ENCODE results near the gene LYPD6B.

LYPD6B gene, protein sequence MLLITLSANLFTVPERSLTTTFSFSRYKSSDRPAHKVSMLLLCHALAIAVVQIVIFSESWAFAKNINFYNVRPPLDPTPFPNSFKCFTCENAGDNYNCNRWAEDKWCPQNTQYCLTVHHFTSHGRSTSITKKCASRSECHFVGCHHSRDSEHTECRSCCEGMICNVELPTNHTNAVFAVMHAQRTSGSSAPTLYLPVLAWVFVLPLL

DNA sequence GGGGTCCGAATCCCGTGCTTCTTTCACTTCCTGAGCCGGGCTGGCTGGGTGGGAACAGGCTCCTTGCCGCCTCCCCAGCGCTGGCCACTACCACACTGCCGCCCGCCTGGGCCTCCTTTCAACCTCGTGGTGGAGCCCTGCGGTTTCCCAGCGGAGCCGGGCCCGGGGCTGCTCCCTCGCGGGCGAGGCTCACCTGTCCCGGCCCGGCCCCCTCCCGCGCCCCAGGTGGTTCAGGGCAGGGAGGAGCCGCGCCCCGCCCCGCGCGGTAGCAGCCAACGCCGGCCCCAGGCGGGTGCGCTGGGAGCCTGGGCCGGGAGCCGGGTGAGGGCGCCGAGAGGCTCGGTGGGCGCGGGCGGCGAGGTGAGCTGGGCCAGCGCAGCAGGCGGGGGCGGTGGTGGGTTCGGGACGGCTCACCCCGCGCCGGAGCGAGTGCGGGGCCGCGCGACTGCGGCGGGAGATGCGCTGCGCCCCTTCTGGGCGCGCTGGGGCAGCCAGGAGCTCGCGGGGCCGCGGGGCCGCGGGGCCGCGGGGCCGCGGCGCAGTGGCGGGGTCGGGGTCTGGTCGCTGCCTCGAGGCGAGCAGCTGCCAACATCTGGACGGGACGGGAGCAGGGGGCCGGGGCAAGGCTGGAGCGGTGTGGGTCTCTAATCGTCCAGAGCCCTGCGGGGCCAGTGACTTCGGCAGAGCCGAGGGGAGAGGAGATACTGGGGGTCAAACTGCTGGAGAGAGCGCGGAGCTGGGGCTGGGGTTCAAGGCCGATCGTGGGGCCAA lies at the start of gene LYPD6B:
Gene LYPD6B, plus strand, starts transcription at position 258 of the 771 bp plus-strand sequence. CDS start 92,250 bp downstream, outside the sequence.
- Mint-ChIP-seq H3K4me1 (peaks cover 13% of the 10 kb centered on the region), H3K27ac (peak within 1 kb of the TSS; percentile 49 to 83 (median 71)), H3K9me3 (peaks cover 2% of the 10 kb centered on the region), H3K36me3 (ENCODE audit: low read depth) (no peaks in the 10 kb centered on the region), H3K4me3 (peak within 1 kb of the TSS; percentile 80 to 87 (median 87)), H3K27me3 (ENCODE audit: low read depth) (peaks cover 45% of the 10 kb centered on the region)
- TF ChIP-seq, protein P1, sequence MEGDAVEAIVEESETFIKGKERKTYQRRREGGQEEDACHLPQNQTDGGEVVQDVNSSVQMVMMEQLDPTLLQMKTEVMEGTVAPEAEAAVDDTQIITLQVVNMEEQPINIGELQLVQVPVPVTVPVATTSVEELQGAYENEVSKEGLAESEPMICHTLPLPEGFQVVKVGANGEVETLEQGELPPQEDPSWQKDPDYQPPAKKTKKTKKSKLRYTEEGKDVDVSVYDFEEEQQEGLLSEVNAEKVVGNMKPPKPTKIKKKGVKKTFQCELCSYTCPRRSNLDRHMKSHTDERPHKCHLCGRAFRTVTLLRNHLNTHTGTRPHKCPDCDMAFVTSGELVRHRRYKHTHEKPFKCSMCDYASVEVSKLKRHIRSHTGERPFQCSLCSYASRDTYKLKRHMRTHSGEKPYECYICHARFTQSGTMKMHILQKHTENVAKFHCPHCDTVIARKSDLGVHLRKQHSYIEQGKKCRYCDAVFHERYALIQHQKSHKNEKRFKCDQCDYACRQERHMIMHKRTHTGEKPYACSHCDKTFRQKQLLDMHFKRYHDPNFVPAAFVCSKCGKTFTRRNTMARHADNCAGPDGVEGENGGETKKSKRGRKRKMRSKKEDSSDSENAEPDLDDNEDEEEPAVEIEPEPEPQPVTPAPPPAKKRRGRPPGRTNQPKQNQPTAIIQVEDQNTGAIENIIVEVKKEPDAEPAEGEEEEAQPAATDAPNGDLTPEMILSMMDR (IDR thresholded peaks at IDR 0.05; ENCODE audit: unreplicated experiment in 3 of 3), result no peak

DNA sequence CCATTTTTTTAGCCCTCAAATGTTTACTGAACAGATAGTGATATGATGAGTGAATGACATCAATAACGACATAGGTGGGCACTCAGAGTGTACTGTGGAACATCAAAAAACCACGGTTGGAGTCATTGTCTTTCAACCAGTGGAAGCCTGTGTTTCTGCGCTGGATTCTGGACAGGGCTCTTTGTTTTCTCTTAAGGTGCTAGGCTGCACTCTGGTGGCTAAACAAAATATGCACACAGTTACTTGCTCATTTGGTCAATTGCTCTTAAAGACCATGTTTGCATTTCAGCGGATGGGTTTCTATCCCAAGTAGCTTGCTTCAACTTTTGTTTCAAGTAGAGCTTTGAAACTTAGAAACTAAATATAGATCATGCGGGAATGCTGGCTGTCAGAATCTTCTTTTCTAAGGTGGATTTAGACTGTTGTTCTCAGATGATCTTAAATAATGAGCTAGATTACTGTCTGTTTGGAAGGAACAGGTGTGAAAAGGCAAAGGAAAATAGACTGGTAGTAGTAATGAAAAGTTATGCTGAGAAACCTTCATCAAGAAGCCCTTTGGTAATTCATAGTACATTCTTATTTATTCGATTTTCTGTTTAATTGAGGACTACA lies 48.5 kb upstream of the LYPD6B start:
- no peaks in the 10 kb centered on the region for H3K27me3 Mint-ChIP-seq (ENCODE audit: low read depth)
- H3K4me1 Mint-ChIP-seq, result no peaks in the 10 kb centered on the region
- TF ChIP-seq, protein P1 (IDR thresholded peaks at IDR 0.05; ENCODE audit: unreplicated experiment in 3 of 3), result peak; percentile 78 to 83 (median 78)
- no peak overlapping the region for H3K27ac Mint-ChIP-seq
- peaks cover 2% of the 10 kb centered on the region for H3K36me3 Mint-ChIP-seq (ENCODE audit: low read depth)
- H3K9me3 Mint-ChIP-seq, result no peaks in the 10 kb centered on the region
- no peak overlapping the region for H3K4me3 Mint-ChIP-seq

DNA sequence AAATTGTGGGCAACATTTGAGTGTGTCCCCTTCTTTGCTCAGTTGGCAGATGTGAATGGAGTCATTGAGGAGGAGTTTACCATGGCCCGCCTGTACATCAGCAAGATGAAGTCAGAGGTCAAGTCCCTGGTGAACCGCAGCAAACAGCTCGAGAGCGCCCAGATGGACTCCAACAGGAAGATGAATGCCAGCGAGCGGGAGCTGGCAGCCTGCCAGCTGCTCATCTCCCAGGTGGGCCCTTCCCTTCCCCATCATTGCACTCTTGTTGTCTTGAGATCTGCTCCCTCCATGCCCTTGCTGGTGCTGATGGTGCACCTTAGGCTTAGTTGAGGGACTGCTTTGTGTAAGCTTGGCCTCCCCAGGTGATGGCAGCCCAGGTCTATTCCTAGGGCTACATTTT lies 47.5 kb upstream of the LYPD6B start:
- Mint-ChIP-seq H3K27me3 (ENCODE audit: low read depth) (no peaks in the 10 kb centered on the region), H3K36me3 (ENCODE audit: low read depth) (peaks cover 6% of the 10 kb centered on the region), H3K4me1 (no peaks in the 10 kb centered on the region), H3K4me3 (no peak overlapping the region), H3K27ac (no peak overlapping the region), H3K9me3 (no peaks in the 10 kb centered on the region)
- TF ChIP-seq, protein P1 (IDR thresholded peaks at IDR 0.05; ENCODE audit: unreplicated experiment in 3 of 3), result no peak

DNA sequence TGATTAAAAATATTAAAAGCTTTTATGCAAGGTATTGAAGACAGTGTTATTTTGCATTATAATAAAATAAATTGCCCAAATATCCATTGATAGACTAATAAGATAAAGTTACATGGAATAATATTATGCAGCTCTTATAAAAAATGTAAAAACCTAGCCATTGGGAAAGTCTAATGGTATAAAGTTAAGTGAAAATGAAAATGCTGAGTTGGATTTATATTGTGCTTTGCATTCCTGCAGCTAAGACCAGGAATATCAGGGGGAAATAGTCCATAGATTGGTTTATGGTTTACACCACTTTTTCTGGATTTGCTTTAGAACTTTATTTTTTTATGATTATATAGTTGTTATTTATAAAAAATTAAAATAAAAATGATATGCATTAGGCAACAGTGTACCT lies 46.1 kb upstream of the LYPD6B start:
- Mint-ChIP-seq H3K4me3 (no peak overlapping the region), H3K27me3 (ENCODE audit: low read depth) (no peaks in the 10 kb centered on the region), H3K4me1 (peaks cover under 1% of the 10 kb centered on the region), H3K36me3 (ENCODE audit: low read depth) (peaks cover 6% of the 10 kb centered on the region), H3K9me3 (no peaks in the 10 kb centered on the region), H3K27ac (no peak overlapping the region)
- TF ChIP-seq, protein P1 (IDR thresholded peaks at IDR 0.05; ENCODE audit: unreplicated experiment in 3 of 3), result no peak

DNA sequence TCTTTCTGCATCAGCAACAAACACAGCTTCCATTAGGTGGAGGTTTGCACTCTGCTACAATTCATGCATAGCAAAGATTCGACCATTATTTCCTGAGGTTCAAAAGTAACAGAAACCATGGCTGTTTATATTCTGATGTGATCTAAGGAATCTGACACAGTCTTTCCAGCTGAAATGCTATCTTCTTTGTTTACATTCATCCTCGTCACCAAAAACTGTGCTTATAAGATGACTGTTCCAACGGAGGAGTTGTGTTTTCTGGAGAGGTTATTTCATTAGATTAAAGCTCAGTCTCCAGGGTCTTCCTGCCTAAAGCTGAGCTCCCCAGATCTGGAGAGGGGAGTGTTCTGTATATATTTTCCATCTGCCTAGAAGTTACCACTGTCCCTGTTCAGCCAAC lies 45.1 kb upstream of the LYPD6B start:
- Mint-ChIP-seq H3K9me3 (no peaks in the 10 kb centered on the region), H3K36me3 (ENCODE audit: low read depth) (peaks cover 13% of the 10 kb centered on the region), H3K27ac (peak overlapping the region in 1 of 3 experiments; percentile 9)

More for the DNA sequence above, 45.1 kb upstream of the LYPD6B start:
- Mint-ChIP-seq H3K4me1 (peaks cover 9% of the 10 kb centered on the region), H3K27me3 (ENCODE audit: low read depth) (no peaks in the 10 kb centered on the region), H3K4me3 (no peak overlapping the region)
- TF ChIP-seq, protein P1 (IDR thresholded peaks at IDR 0.05; ENCODE audit: unreplicated experiment in 3 of 3), result no peak
